Activated T-cell treated with anti-CD3 and anti-CD28 coated beads, Interleukin-2, amount 50 U/mL, for 72 hours (primary cell): ENCODE data around the gene NLGN1. TPM values are rescaled to one million over a fixed set of nuclear protein-coding genes. Genes with fewer than 3 reads are reported as not detected.
"Not testable (repeated sequence)": the region's sequence is repeated elsewhere in the genome, so short reads cannot be mapped to it uniquely, and the experiment has no call there.

Experiments used
- ATAC-seq, 2 donors: fragments of 150-1000 bp; cut with Tn5 transposase; replicated peaks in 1 of 2; 2 replicates each; pipeline ENCODE4 v1.10.0; 2021; ENCODE audit warnings: moderate library complexity in 2 of 2, mild to moderate bottlenecking in 1 of 2
- DNase-seq, 2 donors: peaks; one replicate each; pipeline ENCODE4 v3.0.0; 2021 to 2022; ENCODE audit warnings: mixed read lengths in 1 of 2
- H3K27ac Mint-ChIP-seq: one replicate; pipeline ENCODE4 v1.8.0; 2022; ENCODE audit warnings: mild to moderate bottlenecking, moderate library complexity, mixed read lengths
- H3K27me3 Mint-ChIP-seq: one replicate; pipeline ENCODE4 v1.8.0; 2022; ENCODE audit warnings: low read depth, mixed read lengths
- H3K36me3 Mint-ChIP-seq, 2 donors: one replicate each; pipeline ENCODE4 v1.8.0; 2022; ENCODE audit warnings: mixed read lengths in 2 of 2, mild to moderate bottlenecking in 1 of 2; ENCODE audit not compliant: insufficient read depth in 2 of 2
- H3K4me1 Mint-ChIP-seq: one replicate; pipeline ENCODE4 v1.8.0; 2022; ENCODE audit warnings: low read depth, mixed read lengths
- H3K4me3 Mint-ChIP-seq, 2 donors: one replicate each; pipeline ENCODE4 v1.8.0; 2022; ENCODE audit warnings: mild to moderate bottlenecking in 2 of 2, mixed read lengths in 2 of 2, moderate library complexity in 2 of 2
- H3K9me3 Mint-ChIP-seq, 2 donors: one replicate each; pipeline ENCODE4 v1.8.0; 2022; ENCODE audit warnings: mixed read lengths in 2 of 2
- total RNA-seq, 2 donors: library from RNA; stranded (reverse); gene quantifications; one replicate each; pipeline ENCODE4 v1.2.3, GENCODE V29; 2022

The NLGN1 gene
- not detected for total RNA-seq

DNA sequence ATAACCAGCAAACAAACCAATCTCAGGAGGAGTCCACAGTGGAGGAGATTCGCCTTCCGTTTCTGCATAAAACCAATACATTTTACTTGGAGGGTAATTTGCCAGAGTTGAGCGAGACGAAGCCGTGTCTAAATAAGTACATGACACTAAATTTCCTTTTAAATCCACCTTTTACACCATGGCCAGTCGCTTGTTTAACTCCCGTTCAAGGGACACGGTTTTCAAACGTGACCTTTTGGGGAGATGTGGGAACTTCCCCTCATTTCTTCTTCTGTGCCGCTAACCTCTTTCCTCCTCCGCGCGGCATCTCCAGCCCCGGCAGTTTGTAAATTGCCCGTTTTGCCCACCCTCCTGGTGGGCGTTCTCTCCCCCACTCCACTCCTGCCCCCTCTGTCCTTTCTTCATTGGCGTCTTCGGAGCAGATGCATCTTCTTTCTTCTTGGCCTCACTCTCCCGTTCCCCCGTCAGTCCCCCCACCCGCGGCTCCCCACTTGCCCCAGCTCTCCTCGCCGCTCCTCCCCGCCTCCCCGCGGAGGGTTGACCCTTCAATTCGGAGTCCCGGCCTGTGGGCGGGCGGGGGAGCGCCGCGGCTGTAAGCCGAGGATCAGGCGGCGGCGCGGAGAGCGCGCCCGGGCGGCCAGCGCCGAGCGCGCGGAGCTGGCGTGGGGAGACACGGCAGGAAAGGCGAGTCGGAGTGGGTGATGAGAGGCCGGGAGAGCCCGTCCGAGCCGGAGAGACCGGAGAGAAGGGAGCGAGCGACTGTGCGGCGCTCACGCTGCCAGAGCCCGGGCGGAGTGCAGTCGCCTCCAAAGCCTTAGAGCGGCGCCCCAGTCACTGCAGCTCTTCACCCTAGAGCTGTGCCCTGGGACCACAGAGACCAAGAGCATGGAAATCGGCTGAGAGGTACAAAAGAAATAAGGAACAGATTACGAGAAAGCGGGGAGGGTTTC is at the start of gene NLGN1:
NLGN1 (plus strand) TSS at position 584 of the 950 bp plus-strand sequence.
- DNase-seq (peak; percentile 12 to 18), ATAC-seq (peak in 1 of 2 donors; percentile 27)
- no peaks in the 10 kb centered on the region for H3K9me3 Mint-ChIP-seq
- peaks cover 34% of the 10 kb centered on the region for H3K4me1 Mint-ChIP-seq
- peaks cover 0 to 2% of the 10 kb centered on the region in 2 donors for H3K36me3 Mint-ChIP-seq
- peak within 1 kb of the TSS; percentile 60 for H3K27ac Mint-ChIP-seq
- peaks cover 59% of the 10 kb centered on the region for H3K27me3 Mint-ChIP-seq
- peak within 1 kb of the TSS; percentile 83 to 87 for H3K4me3 Mint-ChIP-seq

DNA sequence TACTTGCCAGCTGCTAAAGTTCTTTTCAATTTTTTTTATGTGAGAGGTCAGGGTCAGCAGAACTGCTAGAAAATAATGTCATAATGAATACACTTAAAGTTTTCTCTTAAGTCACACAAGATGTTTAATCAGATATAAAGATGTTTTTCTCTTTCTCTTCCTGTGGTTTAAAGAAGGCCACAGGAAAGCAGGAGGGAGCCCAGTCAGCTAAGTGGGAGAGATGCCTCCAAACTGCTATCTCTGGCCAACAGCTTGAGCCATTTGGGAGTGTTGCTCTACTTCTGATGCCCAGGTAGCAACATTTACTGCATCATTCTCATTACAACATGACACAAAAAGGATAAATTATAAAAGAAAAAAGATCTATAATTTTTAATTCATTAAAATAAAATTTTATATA is 45.7 kb upstream of the NLGN1 start:
- no peaks in the 10 kb centered on the region for H3K27me3 Mint-ChIP-seq
- H3K9me3 Mint-ChIP-seq: peaks cover 11 to 16% of the 10 kb centered on the region in 2 donors
- H3K4me3 Mint-ChIP-seq: no peak overlapping the region
- ATAC-seq: no peak
- no peak for DNase-seq
- H3K4me1 Mint-ChIP-seq: no peaks in the 10 kb centered on the region
- H3K27ac Mint-ChIP-seq: no peak overlapping the region
- peaks cover 0 to 1% of the 10 kb centered on the region in 2 donors for H3K36me3 Mint-ChIP-seq

DNA sequence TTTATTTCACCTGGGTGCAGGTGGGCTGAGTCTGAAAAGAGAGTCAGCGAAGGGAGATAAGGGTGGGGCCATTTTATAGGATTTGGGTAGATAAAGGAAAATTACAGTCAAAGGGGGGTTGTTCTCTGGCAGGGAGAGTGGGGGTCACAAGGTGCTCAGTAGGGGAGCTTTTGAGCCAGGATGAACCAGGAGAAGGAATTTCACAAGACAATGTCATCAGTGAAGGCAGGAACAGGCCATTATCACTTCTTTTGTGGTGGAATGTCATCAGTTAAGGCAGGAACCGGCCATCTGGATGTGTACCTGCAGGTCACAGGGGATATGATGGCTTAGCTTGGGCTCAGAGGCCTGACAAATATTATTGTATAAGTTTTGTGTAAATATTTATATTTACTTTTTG is 44.4 kb upstream of the NLGN1 start:
- H3K27me3 Mint-ChIP-seq, H3K4me3 Mint-ChIP-seq, H3K27ac Mint-ChIP-seq, DNase-seq, ATAC-seq, H3K4me1 Mint-ChIP-seq, H3K36me3 Mint-ChIP-seq: not testable (repeated sequence)
- H3K9me3 Mint-ChIP-seq: peaks cover 11 to 16% of the 10 kb centered on the region in 2 donors

DNA sequence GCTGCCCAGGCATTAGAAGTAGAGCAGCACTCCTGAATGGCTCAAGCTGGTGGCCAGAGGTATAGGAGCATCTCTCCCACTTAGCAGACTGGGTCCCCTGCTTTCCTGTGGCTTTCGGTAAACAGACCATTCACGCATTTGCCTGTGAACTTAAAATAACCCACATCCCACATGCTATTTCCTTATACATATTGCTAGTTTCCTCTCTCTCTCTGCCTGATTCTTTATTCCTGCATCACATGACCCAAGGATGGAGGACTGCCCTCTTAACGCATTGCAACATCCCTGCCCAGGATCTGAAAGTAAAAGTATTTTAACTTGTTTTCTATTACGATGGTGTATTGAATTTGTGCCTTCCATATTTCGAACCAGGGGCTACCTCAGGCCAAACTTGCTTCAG is 43.4 kb upstream of the NLGN1 start:
- no peak overlapping the region for H3K4me3 Mint-ChIP-seq
- no peaks in the 10 kb centered on the region for H3K36me3 Mint-ChIP-seq
- H3K9me3 Mint-ChIP-seq: peaks cover 9 to 12% of the 10 kb centered on the region in 2 donors
- DNase-seq (no peak), ATAC-seq (no peak)
- H3K27me3 Mint-ChIP-seq: no peaks in the 10 kb centered on the region
- H3K27ac Mint-ChIP-seq: no peak overlapping the region
- no peaks in the 10 kb centered on the region for H3K4me1 Mint-ChIP-seq

- no peak overlapping the region for H3K27ac Mint-ChIP-seq
- no peak for ATAC-seq
- no peaks in the 10 kb centered on the region for H3K4me1 Mint-ChIP-seq
- H3K36me3 Mint-ChIP-seq: no peaks in the 10 kb centered on the region
- no peaks in the 10 kb centered on the region for H3K27me3 Mint-ChIP-seq
- H3K9me3 Mint-ChIP-seq: no peaks in the 10 kb centered on the region
- H3K4me3 Mint-ChIP-seq: no peak overlapping the region
- DNase-seq: no peak
Measured at GRCh38 chr3:173371848-173372487, 25.6 kb upstream of the NLGN1 start.

- H3K9me3 Mint-ChIP-seq: peaks cover 4 to 7% of the 10 kb centered on the region in 2 donors
- H3K27me3 Mint-ChIP-seq: no peaks in the 10 kb centered on the region
- no peaks in the 10 kb centered on the region for H3K36me3 Mint-ChIP-seq
- DNase-seq: no peak
- no peak overlapping the region for H3K27ac Mint-ChIP-seq
- H3K4me3 Mint-ChIP-seq: no peak overlapping the region
- no peak for ATAC-seq
- no peaks in the 10 kb centered on the region for H3K4me1 Mint-ChIP-seq
Measured at GRCh38 chr3:173380681-173381080, 16.9 kb upstream of the NLGN1 start.

DNA sequence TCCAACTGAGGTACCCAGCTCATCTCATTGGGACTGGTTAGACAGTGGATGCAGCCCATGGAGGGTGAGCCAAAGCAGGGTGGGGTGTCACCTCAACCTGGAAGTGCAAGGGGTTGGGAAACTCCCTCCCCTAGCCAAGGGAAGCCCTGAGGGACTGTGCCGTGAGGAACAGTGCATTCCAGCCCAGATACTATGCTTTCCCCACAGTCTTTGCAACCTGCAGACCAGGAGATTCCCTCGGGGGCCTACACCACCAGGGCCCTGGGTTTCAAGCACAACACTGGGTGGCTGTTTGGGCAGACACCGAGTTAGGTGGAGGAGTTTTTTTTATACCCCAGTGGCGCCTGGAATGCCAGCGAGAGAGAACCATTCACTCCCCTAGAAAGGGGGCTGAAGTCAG is 15.6 kb upstream of the NLGN1 start:
- H3K27me3 Mint-ChIP-seq, H3K9me3 Mint-ChIP-seq, H3K4me1 Mint-ChIP-seq, ATAC-seq, H3K4me3 Mint-ChIP-seq, H3K27ac Mint-ChIP-seq, DNase-seq, H3K36me3 Mint-ChIP-seq: not testable (repeated sequence)

- no peaks in the 10 kb centered on the region for H3K9me3 Mint-ChIP-seq
- no peak overlapping the region for H3K27ac Mint-ChIP-seq
- ATAC-seq: peak; percentile 55 to 60
- peak overlapping the region; percentile 83 to 87 for H3K4me3 Mint-ChIP-seq
- peaks cover 59% of the 10 kb centered on the region for H3K27me3 Mint-ChIP-seq
- no peak for DNase-seq
- H3K36me3 Mint-ChIP-seq: peaks cover 0 to 2% of the 10 kb centered on the region in 2 donors
- peaks cover 34% of the 10 kb centered on the region for H3K4me1 Mint-ChIP-seq
Measured at GRCh38 chr3:173395073-173395411, 2.5 kb upstream of the NLGN1 start.

- Mint-ChIP-seq H3K36me3 (peaks cover 0 to 2% of the 10 kb centered on the region in 2 donors), H3K4me1 (peaks cover 34% of the 10 kb centered on the region), H3K27ac (no peak overlapping the region), H3K4me3 (peak overlapping the region; percentile 83 to 87), H3K9me3 (no peaks in the 10 kb centered on the region), H3K27me3 (peaks cover 59% of the 10 kb centered on the region)
- ATAC-seq: peak; percentile 91 to 94
- DNase-seq: peak; percentile 69 to 74
Measured at GRCh38 chr3:173395412-173396181, 1.9 kb upstream of the NLGN1 start.

DNA sequence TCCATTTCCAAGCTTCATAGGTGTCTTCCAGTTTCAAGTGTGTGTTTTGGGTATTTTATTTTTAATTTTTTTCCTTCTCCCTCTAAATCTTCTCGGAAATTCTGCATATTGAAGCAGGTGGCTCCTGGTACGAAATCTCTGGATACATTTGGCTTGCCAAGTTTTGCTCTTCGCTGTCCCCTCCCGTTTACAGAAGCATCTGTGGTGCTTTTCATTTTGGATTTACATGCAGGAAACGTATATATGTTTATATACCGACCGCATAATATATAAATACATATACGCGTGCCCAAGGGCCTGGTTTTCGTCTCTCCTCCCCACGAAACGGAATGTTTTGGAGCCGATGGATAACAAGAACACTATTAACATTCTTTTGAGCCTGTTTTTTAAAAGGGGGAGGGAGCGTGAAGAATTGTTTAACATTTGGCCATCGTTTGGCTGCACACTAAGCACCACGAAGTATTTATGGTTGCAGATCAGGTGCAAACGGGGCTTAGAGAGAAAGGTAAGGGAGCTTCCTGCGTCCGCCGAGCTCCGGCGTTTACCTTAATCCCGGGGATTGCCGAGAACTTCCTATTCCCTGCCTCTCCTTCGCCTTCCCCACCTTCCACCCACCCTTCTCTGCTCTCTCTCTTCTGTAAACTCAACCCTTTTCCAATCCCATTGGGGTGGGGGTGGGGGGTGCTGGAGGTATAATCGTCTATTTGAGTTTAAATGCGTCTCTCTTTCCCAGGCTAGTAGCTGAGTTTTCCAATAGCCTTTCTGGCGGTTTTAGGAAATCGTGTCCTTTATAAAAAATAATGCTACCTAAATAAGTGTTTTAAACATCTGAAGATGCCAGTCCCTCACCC is 1.1 kb upstream of the NLGN1 start:
- H3K9me3 Mint-ChIP-seq: no peaks in the 10 kb centered on the region
- H3K27ac Mint-ChIP-seq: no peak overlapping the region
- peaks cover 0 to 2% of the 10 kb centered on the region in 2 donors for H3K36me3 Mint-ChIP-seq
- peaks cover 34% of the 10 kb centered on the region for H3K4me1 Mint-ChIP-seq
- DNase-seq: no peak
- no peak for ATAC-seq
- H3K27me3 Mint-ChIP-seq: peaks cover 59% of the 10 kb centered on the region
- H3K4me3 Mint-ChIP-seq: peak overlapping the region; percentile 83 to 87

GRCh38 chr3:173398111-173398479 is 551 bp downstream of the NLGN1 start:
- Mint-ChIP-seq H3K36me3 (peaks cover 0 to 2% of the 10 kb centered on the region in 2 donors), H3K4me3 (peak overlapping the region; percentile 69 to 87), H3K27ac (peak overlapping the region; percentile 60), H3K9me3 (no peaks in the 10 kb centered on the region), H3K4me1 (peaks cover 34% of the 10 kb centered on the region), H3K27me3 (peaks cover 59% of the 10 kb centered on the region)
- DNase-seq (no peak), ATAC-seq (no peak)

DNA sequence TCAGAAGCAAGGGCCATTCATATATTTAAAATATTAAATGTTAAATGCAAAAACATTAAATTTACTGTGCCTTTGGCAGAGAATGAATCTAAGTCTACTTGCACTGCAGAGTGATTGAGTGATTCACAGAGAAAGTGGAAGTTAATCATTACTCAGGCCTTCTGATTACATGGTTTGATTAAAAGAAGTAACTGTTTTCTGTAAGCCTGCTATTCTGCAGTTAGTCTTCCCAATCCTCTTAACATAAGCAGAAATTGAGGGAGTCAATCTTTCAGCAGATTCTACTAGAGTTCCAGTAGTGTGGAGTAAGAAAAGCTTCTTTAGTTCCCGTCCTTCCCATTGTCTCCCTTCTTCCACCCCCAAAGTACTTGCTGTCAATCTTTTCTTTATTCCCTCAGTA is 1.5 kb downstream of the NLGN1 start:
- H3K4me3 Mint-ChIP-seq: no peak overlapping the region
- H3K9me3 Mint-ChIP-seq: no peaks in the 10 kb centered on the region
- no peak overlapping the region for H3K27ac Mint-ChIP-seq
- DNase-seq (no peak), ATAC-seq (no peak)
- H3K4me1 Mint-ChIP-seq: peaks cover 34% of the 10 kb centered on the region
- peaks cover 51% of the 10 kb centered on the region for H3K27me3 Mint-ChIP-seq
- peaks cover 0 to 2% of the 10 kb centered on the region in 2 donors for H3K36me3 Mint-ChIP-seq
